GM12864 (cell line): ENCODE data around the gene SMC1B.
"Not testable (repeated sequence)": the region's sequence is repeated elsewhere in the genome, so short reads cannot be mapped to it uniquely, and the experiment has no call there.

ENCODE experiments used
- DNase-seq: peaks from one replicate; pipeline ENCODE4 v3.0.0-alpha.2; 2011; ENCODE audit warnings: low read depth
- H3K4me3 ChIP-seq: 2 replicates; pipeline ENCODE4 v1.5.1; 2011; ENCODE audit warnings: mild to moderate bottlenecking, low read depth, low read length, control low read depth
- CTCF ChIP-seq: IDR thresholded peaks from 2 replicates; pipeline ENCODE4 v1.5.1; 2011; ENCODE audit warnings: low read depth, mild to moderate bottlenecking, moderate library complexity, low read length, control low read depth, inconsistent platforms; ENCODE audit errors: missing control alignments

The SMC1B gene

DNA sequence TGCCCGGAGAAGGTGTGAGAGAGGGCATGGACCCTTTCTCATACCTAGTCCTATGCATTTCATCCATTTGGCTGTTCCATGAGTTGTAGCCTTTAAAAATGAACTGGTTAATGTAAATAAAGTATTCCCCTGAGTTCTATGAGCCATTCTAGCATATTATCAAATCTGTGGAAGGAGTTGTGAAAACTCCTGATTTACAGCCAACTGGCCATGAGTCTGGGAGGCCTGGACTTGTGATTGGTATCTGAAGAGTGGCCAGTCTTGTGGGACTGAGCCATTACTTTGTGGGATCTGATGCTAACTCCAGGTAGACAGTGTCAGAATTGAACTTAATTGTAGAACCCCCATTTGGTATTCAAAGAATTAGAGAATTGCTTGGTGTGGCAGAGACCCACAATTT lies 55.3 kb downstream of the SMC1B start:
- no peak for TF ChIP-seq CTCF
- no peak overlapping the region for H3K4me3 ChIP-seq
- no peak for DNase-seq

GRCh38 chr22:45357490-45357889 lies 55.9 kb downstream of the SMC1B start:
- no peak for DNase-seq
- no peak for TF ChIP-seq CTCF
- no peak overlapping the region for H3K4me3 ChIP-seq

DNA sequence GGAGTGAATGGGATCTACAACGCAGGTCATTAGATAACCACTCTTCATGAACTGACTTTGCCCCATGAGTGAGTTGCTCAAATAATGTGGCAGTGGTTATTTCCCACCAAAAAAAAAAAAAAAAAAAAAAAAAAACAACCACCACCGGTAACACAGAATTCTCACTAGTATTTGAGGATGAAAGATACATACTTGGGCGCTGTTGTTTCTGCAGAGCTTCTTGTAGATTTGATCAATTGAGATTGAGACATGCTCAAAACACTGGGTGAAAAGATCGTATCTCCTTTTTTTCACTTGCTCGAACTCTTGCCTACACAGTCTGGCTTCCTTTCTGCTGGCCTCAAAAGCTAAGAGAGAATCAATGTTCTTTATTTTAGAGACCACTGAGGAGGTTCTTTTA lies 59.6 kb downstream of the SMC1B start:
- TF ChIP-seq CTCF, result no peak
- H3K4me3 ChIP-seq, result no peak overlapping the region
- DNase-seq, result no peak

GRCh38 chr22:45352757-45353156 lies 60.6 kb downstream of the SMC1B start:
- not testable (repeated sequence) for DNase-seq

DNA sequence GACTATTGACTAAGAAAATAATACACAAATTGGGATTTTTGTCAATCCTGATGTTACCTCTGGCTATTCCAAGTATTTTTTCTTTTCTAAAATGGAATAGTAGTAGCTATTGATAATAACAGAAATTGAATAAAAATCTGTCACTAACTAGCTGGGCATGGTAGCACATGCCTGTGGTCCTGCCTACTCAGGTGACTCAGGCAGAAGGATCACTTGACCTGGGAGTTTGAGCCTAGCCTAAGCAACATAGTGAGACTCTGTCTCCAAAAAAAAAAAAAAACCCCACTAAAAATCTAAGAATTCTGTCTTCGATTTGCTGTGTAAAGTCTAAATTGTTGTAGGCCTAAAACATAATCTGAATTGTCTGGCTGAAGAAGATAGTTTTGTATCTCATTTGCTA lies 61.4 kb downstream of the SMC1B start:
- no peak for DNase-seq
- no peak for TF ChIP-seq CTCF
- no peak overlapping the region for H3K4me3 ChIP-seq

More at GRCh38 chr22:45352757-45353156, 60.6 kb downstream of the SMC1B start:
- H3K4me3 ChIP-seq, result not testable (repeated sequence)

GRCh38 chr22:45349916-45350315 lies 63.5 kb downstream of the SMC1B start:
- no peak for TF ChIP-seq CTCF
- no peak overlapping the region for H3K4me3 ChIP-seq
- no peak for DNase-seq

- H3K4me3 ChIP-seq, result no peak overlapping the region
- no peak for DNase-seq
- TF ChIP-seq CTCF, result no peak
Measured at GRCh38 chr22:45344334-45344733, 69.1 kb downstream of the SMC1B start.

DNA sequence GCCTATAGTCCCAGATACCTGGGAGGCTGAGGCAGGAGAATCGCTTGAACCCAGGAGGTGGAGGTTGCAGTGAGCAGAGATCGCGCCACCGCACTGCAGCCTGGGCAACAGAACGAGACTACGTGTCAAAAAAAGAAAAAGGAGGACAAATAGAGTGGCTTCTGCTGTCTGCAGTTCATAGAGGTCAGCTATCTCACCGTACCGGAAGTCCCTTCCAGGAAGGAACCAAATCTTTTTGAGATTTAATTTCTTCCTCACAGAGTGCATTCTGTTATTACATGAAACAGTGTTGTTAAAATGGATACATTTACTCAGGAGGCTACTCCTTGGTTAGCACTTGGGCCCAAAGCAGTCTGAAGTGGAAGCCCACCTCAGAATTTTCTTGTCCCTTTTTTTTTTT lies 70.3 kb downstream of the SMC1B start:
- no peak for DNase-seq
- H3K4me3 ChIP-seq, result no peak overlapping the region
- no peak for TF ChIP-seq CTCF
